GM13977 (cell line): ENCODE data around the gene KIAA1614.

Source experiments
- DNase-seq: peaks from one replicate; pipeline ENCODE4 v3.0.0; 2012; ENCODE audit warnings: low spot score
- in situ Hi-C: fragments of 300-500 bp; cut with MboI; formaldehyde crosslinking; loops from one replicate; pipeline ENCODE4 v1.12.0; 2022; ENCODE audit warnings: low sequenced_read_pairs, low pct_unique_long_range_greater_than_20kb, mixed read lengths, inconsistent platforms; ENCODE audit not compliant: unreplicated experiment
- TF ChIP-seq, protein P1 (sequence below): IDR thresholded peaks from 2 replicates; pipeline ENCODE4 v1.5.1; 2012; ENCODE audit warnings: mild to moderate bottlenecking, control low read depth; ENCODE audit not compliant: insufficient read depth; ENCODE audit errors: extremely low read depth, missing control alignments

KIAA1614 gene

GRCh38 chr1:180907313-180908055, 5.2 kb upstream of the KIAA1614 start:
- DNase-seq, result peak; percentile 4
- in situ Hi-C loops, result no loop called here
- TF ChIP-seq, protein P1, sequence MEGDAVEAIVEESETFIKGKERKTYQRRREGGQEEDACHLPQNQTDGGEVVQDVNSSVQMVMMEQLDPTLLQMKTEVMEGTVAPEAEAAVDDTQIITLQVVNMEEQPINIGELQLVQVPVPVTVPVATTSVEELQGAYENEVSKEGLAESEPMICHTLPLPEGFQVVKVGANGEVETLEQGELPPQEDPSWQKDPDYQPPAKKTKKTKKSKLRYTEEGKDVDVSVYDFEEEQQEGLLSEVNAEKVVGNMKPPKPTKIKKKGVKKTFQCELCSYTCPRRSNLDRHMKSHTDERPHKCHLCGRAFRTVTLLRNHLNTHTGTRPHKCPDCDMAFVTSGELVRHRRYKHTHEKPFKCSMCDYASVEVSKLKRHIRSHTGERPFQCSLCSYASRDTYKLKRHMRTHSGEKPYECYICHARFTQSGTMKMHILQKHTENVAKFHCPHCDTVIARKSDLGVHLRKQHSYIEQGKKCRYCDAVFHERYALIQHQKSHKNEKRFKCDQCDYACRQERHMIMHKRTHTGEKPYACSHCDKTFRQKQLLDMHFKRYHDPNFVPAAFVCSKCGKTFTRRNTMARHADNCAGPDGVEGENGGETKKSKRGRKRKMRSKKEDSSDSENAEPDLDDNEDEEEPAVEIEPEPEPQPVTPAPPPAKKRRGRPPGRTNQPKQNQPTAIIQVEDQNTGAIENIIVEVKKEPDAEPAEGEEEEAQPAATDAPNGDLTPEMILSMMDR, result no peak

DNA sequence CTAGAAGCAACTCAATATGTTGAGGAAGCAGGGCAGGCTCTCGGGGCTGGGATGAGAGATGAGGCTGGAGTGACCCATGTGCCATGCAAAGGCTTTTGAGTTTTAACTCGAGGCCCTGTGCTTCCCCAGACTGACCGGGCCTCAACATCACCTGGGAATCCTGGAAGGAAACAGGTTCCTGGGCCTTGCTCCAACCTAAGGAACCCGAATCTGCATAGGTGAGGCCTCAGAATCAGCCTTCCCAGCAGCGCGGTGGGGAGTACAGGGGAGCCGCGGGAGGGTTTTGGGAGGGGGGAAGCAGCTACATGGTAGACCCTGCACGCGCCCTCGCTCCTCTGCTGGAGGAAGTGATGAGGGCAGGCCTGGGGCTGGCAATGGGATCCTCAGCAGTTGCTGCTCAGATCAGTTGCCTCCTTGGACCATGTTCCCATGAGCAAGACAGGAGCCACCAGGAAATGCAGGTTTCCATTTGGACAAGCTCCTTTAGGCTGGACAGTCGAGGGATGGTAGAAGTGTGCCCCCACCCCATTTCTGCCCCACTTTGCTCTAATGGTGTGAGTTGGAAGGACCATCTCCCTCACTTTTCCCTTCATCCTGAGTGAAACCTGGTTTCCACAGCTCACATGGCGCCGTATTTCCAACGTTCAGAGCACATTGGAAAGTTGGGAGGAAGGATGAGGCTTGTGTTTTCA, 4.5 kb upstream of the KIAA1614 start:
- TF ChIP-seq, protein P1, result no peak
- in situ Hi-C loops, result no loop called here
- DNase-seq, result peak; percentile 9

GRCh38 chr1:180909005-180909414, 3.7 kb upstream of the KIAA1614 start:
- in situ Hi-C loops, result no loop called here
- TF ChIP-seq, protein P1, result no peak

DNA sequence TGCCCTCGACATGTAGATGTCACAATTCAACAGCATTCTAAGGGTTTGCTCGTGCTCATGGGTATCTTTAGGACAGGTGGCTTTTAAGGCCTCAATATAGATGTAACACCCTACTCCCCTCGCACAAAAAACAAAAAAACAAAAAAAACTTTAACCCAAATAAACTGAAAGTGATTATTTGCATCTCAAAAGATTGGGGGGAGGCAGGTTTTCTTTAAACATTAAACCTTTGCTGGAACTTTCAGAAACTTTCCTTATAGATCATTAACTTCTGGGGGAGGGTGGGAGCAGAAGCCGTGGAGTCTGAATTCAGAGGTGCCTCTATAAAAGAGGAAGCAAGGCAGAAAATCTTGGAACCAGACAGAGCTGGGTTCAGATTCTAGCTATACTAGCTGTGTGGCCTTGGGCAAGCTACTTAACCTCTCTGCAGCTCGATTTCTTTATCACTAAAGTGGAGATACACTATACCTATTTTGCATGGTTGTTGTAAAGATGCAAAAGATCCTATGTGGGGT, 3.2 kb upstream of the KIAA1614 start:
- TF ChIP-seq, protein P1, result no peak
- in situ Hi-C loops, result no loop called here
- DNase-seq, result peak; percentile 58

More at GRCh38 chr1:180909005-180909414, 3.7 kb upstream of the KIAA1614 start:
- DNase-seq, result peak; percentile 29

GRCh38 chr1:180911640-180912191, 981 bp upstream of the KIAA1614 start:
- DNase-seq, result no peak
- in situ Hi-C loops, result no loop called here
- TF ChIP-seq, protein P1, result no peak

DNA sequence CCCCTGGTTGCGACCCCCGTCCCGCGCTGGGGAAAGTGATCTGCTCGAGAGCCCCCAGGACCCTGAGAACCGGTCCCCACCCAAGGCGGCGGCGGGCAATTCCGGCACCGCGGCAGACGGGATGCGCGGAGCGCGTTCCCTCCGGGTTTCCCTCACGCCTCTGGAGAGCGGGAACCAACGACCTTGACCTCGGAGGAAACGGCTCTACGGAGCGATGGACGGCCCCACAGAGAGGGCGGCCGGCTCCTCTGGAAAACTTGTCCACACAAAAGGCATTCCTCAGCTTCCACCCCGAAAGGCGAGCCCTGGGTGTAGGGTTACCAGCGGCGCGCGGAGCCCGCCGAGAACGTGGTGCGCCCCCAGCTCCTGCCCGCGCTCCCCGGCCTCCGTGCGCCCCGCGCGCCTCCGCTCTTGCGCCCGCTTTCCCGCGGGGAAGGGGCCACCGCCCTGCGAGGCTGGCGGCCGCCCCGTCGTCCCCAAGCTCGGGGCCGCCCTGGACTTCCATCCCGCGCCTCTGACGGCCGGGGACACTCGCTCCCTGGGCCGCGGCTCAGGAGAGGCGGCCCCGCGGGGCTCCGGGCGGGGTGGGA, 391 bp upstream of the KIAA1614 start:
- in situ Hi-C loops, result no loop called here
- peak; percentile 32 for DNase-seq
- TF ChIP-seq, protein P1, result no peak
